Measurements from ENCODE around the gene DCST1. TPM values are rescaled to one million over a fixed set of nuclear protein-coding genes. Genes with fewer than 3 reads are reported as not detected.

DCST1 gene
- total and polyA plus RNA-seq, 2 of the 13 experiments (the other 11 are each of a cell fraction or from before 2014, with no cell fraction given): 0.04 TPM; not detected in 1

DNA sequence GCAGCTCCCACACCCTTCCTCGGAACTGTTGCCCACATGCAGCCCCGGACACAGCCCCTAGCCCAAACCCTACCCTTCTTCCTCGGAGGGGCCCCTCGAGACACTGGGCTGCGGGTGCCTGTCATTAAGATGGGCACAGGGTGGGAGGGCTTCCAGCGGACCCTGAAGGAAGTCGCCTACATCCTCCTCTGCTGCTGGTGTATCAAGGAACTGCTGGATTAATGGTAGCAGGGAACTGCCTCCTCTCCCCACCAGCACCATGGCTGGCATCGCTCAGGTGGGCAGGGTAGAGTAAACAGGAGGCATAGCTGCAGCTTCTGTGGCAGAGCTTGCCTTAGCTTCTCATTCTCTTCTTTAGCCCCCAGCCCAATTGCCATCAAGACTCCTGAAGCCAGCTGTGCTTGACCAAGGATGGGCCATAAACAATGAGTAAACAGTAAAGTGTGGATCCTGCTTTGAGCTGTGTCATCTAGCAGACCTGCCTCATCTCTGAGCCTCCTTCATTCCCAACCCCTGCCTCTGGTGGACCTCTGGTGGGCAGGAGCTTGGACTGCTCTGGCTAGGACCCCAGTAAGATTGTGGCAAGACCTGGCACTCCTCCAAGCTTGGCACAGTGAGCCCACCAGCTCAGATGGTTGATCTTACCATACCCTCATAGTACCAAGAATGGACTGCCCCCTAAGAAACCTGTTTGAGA lies 39.9 kb upstream of the DCST1 start, which contains the start of gene LENEP:
TSS of gene LENEP (plus strand) at position 15 of the 697 bp plus-strand sequence. CDS start at position 37, 22 bp downstream.
- ChIA-PET POLR2A (interaction anchor here (1.0 to 4.2 kb wide), 8 partner anchors 8 to 91 kb away, joined by 3 to 34 read pairs (median 4); partner anchors contain the start of genes FLAD1, PBXIP1, PYGO2 and SHC1), CTCF (ENCODE audit: low intra/inter-chr PET ratio, low total read pairs) (interaction anchor here (1.2 kb wide), 1 partner anchor 24 kb away, joined by 10 read pairs; no protein-coding TSS in a partner anchor)
- no peak for ATAC-seq
- H2AFZ ChIP-seq (ENCODE audit: low read length): no peak within 1 kb of the TSS
- H3K9me3 ChIP-seq (ENCODE audit: low read length): no peaks in the 10 kb centered on the region
- 92% methylated on average over 2 of the region's 8 CpGs for WGBS (ENCODE audit: low lambda C conversion rate)
- H3K4me3 ChIP-seq (replicated peaks in 1 of 3; ENCODE audit: insufficient read depth in 1 of 3, low read depth in 2 of 3, low read length in 3 of 3): no peak within 1 kb of the TSS
- H3K27ac ChIP-seq (ENCODE audit: extremely low read length, insufficient read depth, low read length): no peak within 1 kb of the TSS
- in situ Hi-C loops (cut with HindIII; ENCODE audit: extremely low pct_ligation_motif_present, low pct_unique_long_range_greater_than_20kb): no loop called here
- no peak within 1 kb of the TSS for H3K9ac ChIP-seq (ENCODE audit: insufficient read depth, low read depth, low read length)
- no peaks in the 10 kb centered on the region for H3K27me3 ChIP-seq (ENCODE audit: control insufficient read depth in 1 of 2, insufficient read depth in 2 of 2, low read length in 2 of 2)
- H4K20me1 ChIP-seq (ENCODE audit: insufficient read depth, low read length): no peaks in the 10 kb centered on the region
- no peak for DNase-seq (ENCODE audit: low spot score)
- BruUV-seq (replicated peaks): no TSS peak
- H3K4me1 ChIP-seq (ENCODE audit: insufficient read depth, low read length): peaks cover 14% of the 10 kb centered on the region
- H3K4me2 ChIP-seq (ENCODE audit: low read depth, low read length): no peak within 1 kb of the TSS
- no peak for FAIRE-seq
- H3K79me2 ChIP-seq (ENCODE audit: insufficient read depth, low read length): no peaks in the 10 kb centered on the region
- intact Hi-C loops (cut with micrococcal nuclease; ENCODE audit: unreplicated experiment): no loop called here
- peaks cover 4 to 8% of the 10 kb centered on the region in 2 experiments; a peak in 2 of 5 replicates for H3K36me3 ChIP-seq (replicated peaks in 1 of 2; ENCODE audit: control insufficient read depth in 1 of 2, insufficient read depth in 2 of 2, low read length in 2 of 2)
- no peak for TF ChIP-seq ZNF484 (CRISPR knock-in tag; IDR thresholded peaks at IDR 0.05; ENCODE audit: borderline replicate concordance, low read depth)
- TF ChIP-seq POLR2A (IDR thresholded peaks at IDR 0.05; ENCODE audit: insufficient read depth in 1 of 2, low read depth in 2 of 2, low read length in 2 of 2): 0 out of 4 replicates have a peak, but pooled peaks of 1 of the 2 experiments have one; percentile 6
- peak; percentile 39 for TF ChIP-seq AGO2 (optimal IDR thresholded peaks at IDR 0.05; ENCODE audit: low read depth, low read length)
- TF ChIP-seq FOXM1 (CRISPR knock-in tag; IDR thresholded peaks at IDR 0.05): no peak

DNA sequence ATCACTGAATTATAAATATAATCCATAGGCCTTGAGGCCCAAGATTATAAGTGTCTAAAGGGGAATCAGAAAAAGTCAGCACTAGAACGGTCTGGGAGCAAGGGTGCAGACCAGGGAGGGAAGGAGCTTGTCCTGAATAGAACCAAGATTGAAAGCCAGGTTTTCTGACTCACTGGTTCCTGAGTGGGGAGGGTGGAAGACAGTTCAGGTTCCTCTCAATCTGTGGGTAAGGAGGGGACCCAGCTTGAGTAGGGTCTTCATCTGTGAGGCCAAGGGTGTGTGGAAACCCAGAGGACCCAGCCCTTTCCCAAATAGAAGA lies 39.4 kb upstream of the DCST1 start:
- 73% methylated on average over 1 of the region's 1 CpG for WGBS (ENCODE audit: low lambda C conversion rate)
- POLR2A ChIA-PET: interaction anchor here (0.9 to 4.2 kb wide), 6 partner anchors 10 to 91 kb away, joined by 3 to 34 read pairs (median 6); partner anchors contain the start of genes FLAD1, PBXIP1, PYGO2 and SHC1
- H3K27ac ChIP-seq (ENCODE audit: extremely low read length, insufficient read depth, low read length): no peak overlapping the region
- no peak overlapping the region for H3K9ac ChIP-seq (ENCODE audit: insufficient read depth, low read depth, low read length)
- ATAC-seq (no peak), DNase-seq (ENCODE audit: low spot score) (no peak), FAIRE-seq (no peak)
- H3K27me3 ChIP-seq (ENCODE audit: control insufficient read depth in 1 of 2, insufficient read depth in 2 of 2, low read length in 2 of 2): no peaks in the 10 kb centered on the region
- no peak overlapping the region for H2AFZ ChIP-seq (ENCODE audit: low read length)
- peaks cover 2 to 5% of the 10 kb centered on the region in 2 experiments; a peak in 2 of 5 replicates for H3K36me3 ChIP-seq (replicated peaks in 1 of 2; ENCODE audit: control insufficient read depth in 1 of 2, insufficient read depth in 2 of 2, low read length in 2 of 2)
- TF ChIP-seq AKAP8 (CRISPR knock-in tag; IDR thresholded peaks at IDR 0.05): peak; percentile 63; the same call in 1 of the 2 replicates
- TF ChIP-seq, protein P1, sequence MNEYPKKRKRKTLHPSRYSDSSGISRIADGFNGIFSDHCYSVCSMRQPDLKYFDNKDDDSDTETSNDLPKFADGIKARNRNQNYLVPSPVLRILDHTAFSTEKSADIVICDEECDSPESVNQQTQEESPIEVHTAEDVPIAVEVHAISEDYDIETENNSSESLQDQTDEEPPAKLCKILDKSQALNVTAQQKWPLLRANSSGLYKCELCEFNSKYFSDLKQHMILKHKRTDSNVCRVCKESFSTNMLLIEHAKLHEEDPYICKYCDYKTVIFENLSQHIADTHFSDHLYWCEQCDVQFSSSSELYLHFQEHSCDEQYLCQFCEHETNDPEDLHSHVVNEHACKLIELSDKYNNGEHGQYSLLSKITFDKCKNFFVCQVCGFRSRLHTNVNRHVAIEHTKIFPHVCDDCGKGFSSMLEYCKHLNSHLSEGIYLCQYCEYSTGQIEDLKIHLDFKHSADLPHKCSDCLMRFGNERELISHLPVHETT (CRISPR knock-in tag; conservative IDR thresholded peaks at IDR 0.05): no peak
- no TSS peak for BruUV-seq (replicated peaks)
- H3K9me3 ChIP-seq (ENCODE audit: low read length): no peaks in the 10 kb centered on the region
- no peaks in the 10 kb centered on the region for H4K20me1 ChIP-seq (ENCODE audit: insufficient read depth, low read length)
- no peaks in the 10 kb centered on the region for H3K79me2 ChIP-seq (ENCODE audit: insufficient read depth, low read length)
- intact Hi-C loops (cut with micrococcal nuclease; ENCODE audit: unreplicated experiment) (no loop called here), in situ Hi-C loops (cut with HindIII; ENCODE audit: extremely low pct_ligation_motif_present, low pct_unique_long_range_greater_than_20kb) (no loop called here)
- H3K4me3 ChIP-seq (replicated peaks in 1 of 3; ENCODE audit: insufficient read depth in 1 of 3, low read depth in 2 of 3, low read length in 3 of 3): no peak overlapping the region
- peaks cover 14% of the 10 kb centered on the region for H3K4me1 ChIP-seq (ENCODE audit: insufficient read depth, low read length)
- no peak overlapping the region for H3K4me2 ChIP-seq (ENCODE audit: low read depth, low read length)
- CTCF ChIA-PET (ENCODE audit: low intra/inter-chr PET ratio, low total read pairs): no interaction called here
